MM.1S (cell line): ENCODE data around the gene RNU1-4.
"Not testable (repeated sequence)": the region's sequence is repeated elsewhere in the genome, so short reads cannot be mapped to it uniquely, and the experiment has no call there.

Source experiments
- CTCF ChIP-seq: fragments of 300-600 bp; sonication (generic); IDR thresholded peaks from 2 replicates; pipeline ENCODE4 v1.5.1; 2016; ENCODE audit warnings: antibody characterized with exemption, low read length, mixed read lengths
- EZH2 ChIP-seq: fragments of 300-600 bp; sonication (generic); optimal IDR thresholded peaks from 2 replicates; pipeline ENCODE3; 2017; ENCODE audit warnings: low read depth, mild to moderate bottlenecking, antibody characterized with exemption, low read length, mixed read lengths
- EZH2phosphoT487 ChIP-seq: fragments of 300-600 bp; sonication (generic); IDR thresholded peaks from 2 replicates; pipeline ENCODE4 v1.6.1; 2018; ENCODE audit warnings: antibody characterized with exemption, low read length

GRCh38 chr1:16708704-16709103 is 31.6 kb upstream of the RNU1-4 start:
- TF ChIP-seq CTCF, EZH2, EZH2phosphoT487: not testable (repeated sequence)
